GM12873 (cell line): ENCODE measurements around the gene SAMD3.

Experiments used
- CTCF ChIP-seq: IDR thresholded peaks from 2 replicates; pipeline ENCODE4 v1.5.1; 2012; ENCODE audit warnings: low read depth, mild to moderate bottlenecking, moderate library complexity, low read length, control low read depth; ENCODE audit not compliant: insufficient read depth; ENCODE audit errors: missing control alignments

SAMD3 gene

GRCh38 chr6:130244728-130245127 lies 22.0 kb upstream of the SAMD3 start:
- TF ChIP-seq CTCF, result no peak

GRCh38 chr6:130240232-130240631 lies 17.5 kb upstream of the SAMD3 start:
- no peak for TF ChIP-seq CTCF

- no peak for TF ChIP-seq CTCF
Observed at GRCh38 chr6:130239755-130240154, 17.0 kb upstream of the SAMD3 start.

DNA sequence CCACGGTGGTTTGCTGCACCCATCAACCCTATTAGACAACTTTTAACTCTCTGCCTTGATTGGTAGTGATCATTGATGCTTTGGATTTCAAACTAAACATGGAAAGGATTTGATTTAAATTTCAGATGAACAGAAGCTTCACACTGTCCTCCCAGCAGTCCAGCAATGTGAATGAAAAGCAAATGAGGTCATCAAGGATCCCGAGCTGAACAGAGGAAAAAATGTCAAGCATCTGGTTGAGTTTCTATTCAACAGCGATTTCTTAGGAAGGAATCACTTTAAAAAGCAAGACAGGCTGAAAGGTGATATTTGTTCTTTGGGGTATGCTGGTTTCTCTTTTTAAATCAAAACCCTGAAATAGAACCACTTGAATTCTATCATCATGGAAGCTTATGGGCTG lies 10.6 kb upstream of the SAMD3 start:
- TF ChIP-seq CTCF, result no peak

DNA sequence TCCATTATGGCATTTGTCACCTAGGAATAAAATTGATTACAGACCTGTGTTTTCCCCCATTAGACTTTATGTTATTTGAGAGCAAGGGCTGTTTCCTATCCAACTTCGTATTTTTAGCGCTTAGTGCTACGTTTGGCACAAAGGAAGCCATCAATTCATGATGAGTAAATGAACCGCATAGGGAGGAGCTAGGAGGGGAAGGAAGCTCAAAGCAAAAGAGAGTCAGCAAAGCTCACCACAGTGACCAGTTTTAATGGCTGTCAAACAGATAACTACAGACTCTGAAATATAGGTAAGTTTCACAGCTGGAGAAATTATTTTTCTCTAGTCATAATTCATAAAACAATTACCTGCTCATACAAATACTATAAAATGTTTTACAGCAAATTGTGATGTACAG lies 6.9 kb upstream of the SAMD3 start:
- TF ChIP-seq CTCF, result no peak

DNA sequence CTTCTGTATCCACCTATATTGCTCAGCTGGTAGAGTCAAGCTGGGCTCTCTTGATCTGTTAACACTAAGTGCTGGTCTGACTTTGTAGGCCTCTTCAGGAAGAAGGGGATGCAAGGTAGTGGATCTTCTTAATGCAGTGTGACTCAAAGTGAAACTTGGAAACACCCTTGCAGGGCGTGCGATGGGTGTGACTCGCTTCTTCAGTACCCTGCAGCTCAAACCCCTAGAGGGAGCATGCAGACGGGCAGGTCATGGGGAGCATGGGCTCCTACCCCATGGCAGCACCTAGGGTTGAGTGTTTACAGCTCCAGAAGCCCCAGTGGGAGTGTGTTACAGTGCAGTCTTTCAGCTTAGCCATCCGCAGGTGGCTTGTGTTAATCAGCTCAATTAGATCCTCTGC lies 757 bp upstream of the SAMD3 start:
- peak; percentile 68 for TF ChIP-seq CTCF

DNA sequence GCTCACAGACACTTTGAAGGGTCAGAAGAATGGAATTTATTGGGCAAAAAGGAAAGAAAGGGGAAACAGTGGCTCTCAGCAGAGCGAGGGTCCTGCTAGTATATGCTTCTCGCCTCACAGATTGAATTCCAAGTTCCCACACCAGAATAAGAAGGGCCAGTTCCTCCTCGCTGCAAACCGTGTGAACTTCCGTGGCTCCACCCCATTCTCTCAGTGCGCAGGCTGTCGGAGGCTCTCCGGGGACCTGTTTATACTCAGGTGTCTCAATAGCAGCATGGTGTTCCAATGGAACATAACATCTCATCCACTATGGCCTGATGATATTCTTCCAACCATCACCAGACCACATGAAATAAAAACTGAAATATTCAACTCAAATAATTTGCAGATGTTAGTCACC lies 4.6 kb downstream of the SAMD3 start:
- TF ChIP-seq CTCF, result no peak

- no peak for TF ChIP-seq CTCF
Observed at GRCh38 chr6:130216620-130217019, 6.1 kb downstream of the SAMD3 start.
